Type B pancreatic cell (in vitro differentiated cells): ENCODE measurements around the gene CSF2RB. TPM values are rescaled to one million over a fixed set of nuclear protein-coding genes. Genes with fewer than 3 reads are reported as not detected.

ENCODE experiments used
- DNase-seq: peaks from one replicate; pipeline ENCODE4 v3.0.0; 2021; ENCODE audit warnings: mixed read lengths; ENCODE audit not compliant: unreplicated experiment; ENCODE audit errors: extremely low spot score
- H3K27ac Mint-ChIP-seq: 2 replicates; pipeline ENCODE4 v1.8.0; 2021; ENCODE audit warnings: mild to moderate bottlenecking, mixed read lengths
- H3K27me3 Mint-ChIP-seq: 2 replicates; pipeline ENCODE4 v1.8.0; 2021; ENCODE audit warnings: mixed read lengths
- H3K36me3 Mint-ChIP-seq: 2 replicates; pipeline ENCODE4 v1.8.0; 2021; ENCODE audit warnings: mixed read lengths
- H3K4me1 Mint-ChIP-seq: one replicate; pipeline ENCODE4 v1.8.0; 2021; ENCODE audit warnings: mixed read lengths; ENCODE audit not compliant: unreplicated experiment
- H3K4me3 Mint-ChIP-seq: 2 replicates; pipeline ENCODE4 v1.8.0; 2021; ENCODE audit warnings: mild to moderate bottlenecking, mixed read lengths
- H3K9me3 Mint-ChIP-seq: 2 replicates; pipeline ENCODE4 v1.8.0; 2021; ENCODE audit warnings: mixed read lengths
- CTCF ChIP-seq: fragments of 200-600 bp; sonication (generic); conservative IDR thresholded peaks from 2 replicates; pipeline ENCODE4 v1.5.0; 2021; ENCODE audit warnings: antibody characterized with exemption, mild to moderate bottlenecking
- total RNA-seq: library from RNA; stranded (reverse); gene quantifications from 2 replicates; pipeline ENCODE4 v1.2.1, GENCODE V29; 2021; ENCODE audit warnings: low replicate concordance

The CSF2RB gene
- total RNA-seq, 1 donor from 2014 or later, result 0.72 TPM

- no peak for TF ChIP-seq CTCF
- H3K27ac Mint-ChIP-seq, result no peak overlapping the region
- H3K27me3 Mint-ChIP-seq, result peaks cover 17% of the 10 kb centered on the region
- H3K4me1 Mint-ChIP-seq, result no peaks in the 10 kb centered on the region
- no peaks in the 10 kb centered on the region for H3K9me3 Mint-ChIP-seq
- no peaks in the 10 kb centered on the region for H3K36me3 Mint-ChIP-seq
- DNase-seq, result no peak
- H3K4me3 Mint-ChIP-seq, result no peak overlapping the region
Measured at GRCh38 chr22:36940676-36941075, 27.2 kb downstream of the CSF2RB start.

DNA sequence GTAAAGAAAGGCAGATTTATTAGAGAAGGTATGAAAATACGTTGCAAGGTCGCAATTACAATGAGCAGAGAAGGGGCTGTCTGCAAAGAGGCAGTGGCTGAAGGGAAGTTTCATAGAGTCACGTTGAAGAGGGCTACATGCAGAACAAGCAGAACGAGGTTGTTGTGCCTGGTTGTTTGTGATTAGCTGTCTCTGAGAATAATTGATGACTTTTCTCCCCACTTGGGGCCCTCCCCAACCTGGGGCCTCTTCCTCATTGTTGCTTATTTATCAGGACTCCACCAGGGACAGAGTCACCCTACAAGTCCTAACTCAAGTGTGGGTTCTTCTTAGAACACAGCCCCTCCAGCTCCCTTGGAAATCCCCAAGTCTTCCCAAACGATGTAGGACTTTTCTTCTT lies 29.1 kb downstream of the CSF2RB start:
- Mint-ChIP-seq H3K9me3 (no peaks in the 10 kb centered on the region), H3K27me3 (peaks cover 23% of the 10 kb centered on the region)

DNA sequence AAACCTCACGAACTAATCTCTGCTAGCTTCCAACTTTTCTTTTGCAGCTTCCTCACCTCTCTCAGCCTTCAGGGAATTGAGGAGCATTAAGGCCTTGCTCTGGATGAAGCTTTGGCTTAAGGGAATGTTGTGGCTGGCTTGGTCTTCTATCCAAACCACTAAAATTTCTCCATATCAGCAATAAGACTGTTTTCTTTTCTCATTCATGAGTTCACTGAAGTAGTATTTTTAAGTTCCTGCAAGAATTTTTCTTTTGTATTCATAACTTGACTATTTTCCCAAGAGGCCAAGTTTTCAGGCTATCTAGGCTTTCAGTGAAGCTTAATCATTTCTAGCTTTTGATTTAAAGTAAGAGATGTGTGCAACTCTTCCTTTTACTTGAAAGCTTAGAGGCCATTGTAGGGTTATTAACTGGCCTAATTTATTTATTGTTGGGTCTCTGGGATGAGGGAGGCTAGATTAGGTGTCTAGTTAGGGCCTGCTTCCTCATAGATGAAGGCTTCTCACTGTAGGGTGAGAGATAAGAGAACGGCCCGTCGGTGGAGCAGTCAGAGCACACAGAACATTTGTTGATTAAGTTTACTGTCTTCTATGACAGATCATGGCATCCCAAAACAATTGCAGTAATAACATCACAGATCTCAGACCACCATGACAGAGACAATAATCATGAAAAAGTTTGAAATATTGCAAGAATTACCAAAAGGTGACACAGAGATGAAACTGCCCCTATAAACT lies 33.2 kb downstream of the CSF2RB start:
- Mint-ChIP-seq H3K9me3 (no peaks in the 10 kb centered on the region), H3K36me3 (no peaks in the 10 kb centered on the region)

More for the DNA sequence above, 29.1 kb downstream of the CSF2RB start:
- Mint-ChIP-seq H3K4me3 (peak overlapping the region; percentile 32), H3K36me3 (no peaks in the 10 kb centered on the region), H3K27ac (peak overlapping the region; percentile 91), H3K4me1 (no peaks in the 10 kb centered on the region)
- no peak for DNase-seq
- TF ChIP-seq CTCF, result no peak

GRCh38 chr22:36948273-36949225 lies 35.1 kb downstream of the CSF2RB start:
- no peaks in the 10 kb centered on the region for H3K4me1 Mint-ChIP-seq
- H3K36me3 Mint-ChIP-seq, result no peaks in the 10 kb centered on the region
- no peak overlapping the region for H3K27ac Mint-ChIP-seq
- H3K27me3 Mint-ChIP-seq, result peaks cover 51% of the 10 kb centered on the region
- H3K9me3 Mint-ChIP-seq, result no peaks in the 10 kb centered on the region
- H3K4me3 Mint-ChIP-seq, result no peak overlapping the region
- no peak for DNase-seq
- no peak for TF ChIP-seq CTCF

More for the DNA sequence above, 33.2 kb downstream of the CSF2RB start:
- DNase-seq, result no peak
- H3K4me3 Mint-ChIP-seq, result no peak overlapping the region
- H3K27me3 Mint-ChIP-seq, result peaks cover 53% of the 10 kb centered on the region
- no peak for TF ChIP-seq CTCF
- H3K27ac Mint-ChIP-seq, result no peak overlapping the region
- no peaks in the 10 kb centered on the region for H3K4me1 Mint-ChIP-seq

DNA sequence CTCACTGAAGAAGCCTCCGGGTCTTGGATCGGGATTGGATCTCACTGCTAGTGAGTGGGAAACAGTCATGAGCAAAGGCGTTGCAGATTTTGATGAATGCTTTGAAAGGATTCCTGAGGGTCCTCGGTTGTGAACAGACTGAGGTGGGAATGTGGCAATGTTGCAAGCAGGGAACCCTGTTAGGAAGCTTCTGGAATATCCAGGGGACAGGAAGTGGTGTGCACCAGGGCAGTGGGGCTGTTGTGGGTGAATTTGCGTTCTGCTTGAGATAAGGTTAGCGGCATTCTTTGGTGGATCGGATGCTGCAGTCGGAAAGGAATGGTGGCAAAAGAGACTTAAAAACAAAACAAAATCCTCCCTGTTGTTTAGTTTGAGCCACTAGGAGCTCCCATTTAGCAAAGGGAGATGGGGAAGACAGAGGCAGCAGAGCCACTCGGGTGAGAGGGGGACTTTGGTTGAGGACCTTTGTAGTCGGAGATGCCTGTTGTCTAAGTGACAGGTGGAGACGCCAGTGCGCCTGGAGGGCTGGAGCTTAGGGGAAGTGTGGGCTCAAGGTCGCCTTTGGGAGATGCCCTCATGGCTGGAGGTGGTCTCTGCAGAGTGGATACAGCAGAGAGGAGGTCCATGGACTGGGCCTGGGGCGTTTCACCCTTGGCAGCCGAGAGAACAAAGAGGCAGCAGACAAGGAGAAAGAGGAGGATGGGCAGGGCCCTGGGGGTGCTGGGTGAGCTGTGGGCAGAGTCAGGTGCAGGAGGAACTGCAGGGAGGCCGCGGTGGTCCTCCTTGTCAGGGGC lies 37.6 kb downstream of the CSF2RB start:
- no peak for TF ChIP-seq CTCF
- Mint-ChIP-seq H3K4me1 (no peaks in the 10 kb centered on the region), H3K4me3 (no peak overlapping the region), H3K9me3 (no peaks in the 10 kb centered on the region), H3K27me3 (peaks cover 50% of the 10 kb centered on the region), H3K36me3 (no peaks in the 10 kb centered on the region), H3K27ac (no peak overlapping the region)
- DNase-seq, result no peak
